SHP77 treated with DMSO at 0.1 percent for 48 hours (cell line): Measurements from ENCODE around the gene TPP1.

Source experiments
- DNase-seq: peaks from one replicate; lab custom pipeline; 2025; lab: John Stamatoyannopoulos, UW

The TPP1 gene

DNA sequence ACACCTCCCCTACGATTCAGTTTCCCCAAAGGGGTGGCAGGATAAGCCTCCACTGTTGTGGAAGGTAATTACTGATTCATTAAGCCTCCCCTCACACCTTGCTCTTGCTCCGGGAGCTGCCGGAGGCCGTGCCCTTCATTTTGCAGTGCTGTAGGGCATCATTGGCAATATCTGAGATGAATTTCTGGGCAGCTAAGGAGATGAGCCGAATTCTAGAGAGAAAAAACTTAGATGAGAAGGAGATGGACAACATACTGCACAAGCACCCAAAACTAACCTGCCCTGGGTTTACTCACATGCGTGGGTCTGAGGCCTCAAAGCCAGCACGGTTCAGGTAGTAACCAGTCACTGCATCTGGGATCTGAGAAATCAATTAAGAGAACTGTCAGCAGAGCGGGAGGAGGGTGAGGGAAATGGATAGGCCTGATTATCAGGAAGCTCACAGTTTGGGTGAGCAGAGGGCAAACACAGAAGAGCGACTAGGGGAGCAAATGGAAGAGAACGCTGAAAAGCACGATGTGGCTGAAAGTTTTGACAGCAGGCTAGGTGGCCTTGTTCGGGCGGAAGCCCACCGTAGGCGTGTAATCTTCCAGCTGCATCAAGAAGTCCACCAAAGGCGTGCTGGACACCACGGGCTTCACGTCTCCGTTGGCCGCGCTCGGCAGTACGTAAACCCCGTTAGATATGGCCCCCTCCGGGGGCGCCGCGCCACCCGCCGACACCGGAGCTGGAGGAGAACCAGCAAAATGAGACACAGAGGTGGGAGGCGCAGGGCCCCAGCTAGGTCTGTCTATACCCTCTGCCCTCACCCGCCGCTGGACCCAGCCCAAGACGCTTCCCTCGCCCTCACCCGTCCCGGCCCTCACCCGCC, 7.9 kb downstream of the TPP1 start:
- no peak for DNase-seq

DNA sequence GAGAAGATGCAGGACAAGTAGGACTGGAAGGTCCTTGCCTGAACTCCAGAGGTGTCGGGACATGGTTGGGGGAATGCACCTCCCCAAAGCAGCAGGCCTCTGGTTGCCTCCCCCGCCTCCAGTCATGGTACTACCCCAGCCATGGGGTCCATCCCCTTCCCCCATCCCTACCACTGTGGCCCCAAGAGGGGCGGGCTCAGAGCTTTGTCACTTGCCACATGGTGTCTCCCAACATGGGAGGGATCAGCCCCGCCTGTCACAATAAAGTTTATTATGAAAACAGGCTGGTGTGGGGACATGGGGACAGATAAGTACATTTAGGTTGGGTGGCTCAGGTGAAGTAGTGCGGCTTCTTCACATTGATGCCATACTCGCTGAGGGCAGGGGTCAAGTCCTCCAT, 8.6 kb downstream of the TPP1 start:
- no peak for DNase-seq

- DNase-seq: no peak
These were observed 9.7 kb downstream of the TPP1 start for GRCh38 chr11:6609502-6610015.

DNA sequence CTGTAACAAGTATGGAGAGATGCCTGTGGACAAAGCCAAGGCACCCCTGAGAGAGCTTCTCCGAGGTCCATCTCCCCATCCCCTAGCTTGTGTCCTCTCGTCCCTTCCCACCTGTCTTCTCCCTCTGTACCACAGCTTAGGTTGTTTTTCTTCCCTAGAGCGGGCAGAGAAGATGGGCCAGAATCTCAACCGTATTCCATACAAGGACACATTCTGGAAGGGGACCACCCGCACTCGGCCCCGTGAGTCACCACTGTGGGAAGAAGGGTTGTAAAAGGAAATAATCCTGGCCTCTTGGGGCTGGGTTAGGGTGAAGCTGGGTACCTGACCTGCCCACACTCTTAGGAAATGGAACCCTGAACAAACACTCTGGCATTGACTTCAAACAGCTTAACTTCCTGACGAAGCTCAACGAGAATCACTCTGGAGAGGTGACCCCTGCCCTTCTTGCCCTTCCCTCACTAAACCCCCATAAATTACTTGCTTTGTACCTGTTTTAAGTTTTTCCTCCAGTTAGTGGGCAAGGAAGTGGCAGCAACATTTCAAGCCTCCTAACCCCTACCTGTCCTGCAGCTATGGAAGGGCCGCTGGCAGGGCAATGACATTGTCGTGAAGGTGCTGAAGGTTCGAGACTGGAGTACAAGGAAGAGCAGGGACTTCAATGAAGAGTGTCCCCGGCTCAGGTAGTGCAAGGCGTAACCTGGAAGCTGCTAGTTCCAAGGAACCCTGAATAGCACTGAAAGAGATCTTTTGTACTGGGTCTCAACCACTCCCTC, 10.3 kb downstream of the TPP1 start:
- no peak for DNase-seq

DNA sequence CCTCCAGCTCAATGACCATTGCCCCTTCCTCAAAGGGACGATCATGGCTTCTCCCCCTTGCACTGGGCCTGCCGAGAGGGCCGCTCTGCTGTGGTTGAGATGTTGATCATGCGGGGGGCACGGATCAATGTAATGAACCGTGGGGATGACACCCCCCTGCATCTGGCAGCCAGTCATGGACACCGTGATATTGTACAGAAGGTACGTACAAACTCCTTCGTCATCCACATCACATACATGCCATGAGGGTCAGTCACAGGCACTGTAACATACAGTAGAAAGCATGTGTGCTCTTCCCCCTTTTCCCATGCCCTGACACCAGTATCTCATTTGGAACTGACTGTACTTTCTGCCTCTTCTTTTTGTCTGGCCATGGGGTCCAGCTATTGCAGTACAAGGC, 11.2 kb downstream of the TPP1 start:
- no peak for DNase-seq

- DNase-seq: no peak
These were observed 11.9 kb downstream of the TPP1 start for GRCh38 chr11:6607190-6607795.

- DNase-seq: no peak
These were observed 12.6 kb downstream of the TPP1 start for GRCh38 chr11:6606471-6607189.

DNA sequence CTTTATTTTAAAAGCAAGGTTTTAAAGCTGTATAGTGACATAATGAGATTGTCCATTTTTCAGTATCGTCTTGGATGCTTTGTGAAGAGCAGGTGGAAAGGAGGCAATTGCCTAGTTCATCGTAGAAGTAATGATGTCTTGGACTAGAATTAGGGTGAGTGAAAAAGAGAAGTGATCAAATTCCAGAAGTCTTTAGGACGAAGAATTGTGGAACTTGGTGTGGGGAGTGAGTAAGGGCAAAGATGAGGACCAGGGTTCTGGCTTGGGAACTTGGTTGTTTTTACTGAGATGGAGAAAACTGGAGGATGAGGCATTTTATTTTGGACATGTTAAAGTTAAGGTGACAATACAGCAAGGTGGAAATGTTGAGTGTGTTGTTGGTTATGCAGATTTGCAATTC, 14.4 kb downstream of the TPP1 start:
- no peak for DNase-seq

DNA sequence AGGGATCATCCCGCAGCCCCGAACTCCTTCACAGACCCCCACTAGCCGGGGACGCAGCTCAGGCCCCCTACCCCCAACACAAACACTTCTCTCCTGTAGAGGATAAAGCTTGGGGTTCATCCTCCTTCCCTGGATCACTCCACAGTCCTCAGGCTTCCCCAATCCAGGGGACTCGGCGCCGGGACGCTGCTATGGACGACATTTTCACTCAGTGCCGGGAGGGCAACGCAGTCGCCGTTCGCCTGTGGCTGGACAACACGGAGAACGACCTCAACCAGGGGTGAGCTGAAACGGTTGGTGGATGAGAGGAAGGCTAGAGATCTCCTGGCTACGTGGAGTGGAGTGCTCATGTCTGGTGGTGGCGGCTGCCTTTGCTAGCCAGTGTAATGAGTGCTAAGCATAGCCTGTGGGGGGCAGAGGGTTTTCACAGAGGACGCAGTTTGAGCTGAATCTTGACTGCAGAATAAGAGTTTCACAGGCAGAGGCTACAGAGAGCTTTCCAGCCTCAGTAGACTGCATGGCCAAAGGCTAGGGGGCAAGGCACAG, 15.1 kb downstream of the TPP1 start:
- DNase-seq: peak; percentile 2

DNA sequence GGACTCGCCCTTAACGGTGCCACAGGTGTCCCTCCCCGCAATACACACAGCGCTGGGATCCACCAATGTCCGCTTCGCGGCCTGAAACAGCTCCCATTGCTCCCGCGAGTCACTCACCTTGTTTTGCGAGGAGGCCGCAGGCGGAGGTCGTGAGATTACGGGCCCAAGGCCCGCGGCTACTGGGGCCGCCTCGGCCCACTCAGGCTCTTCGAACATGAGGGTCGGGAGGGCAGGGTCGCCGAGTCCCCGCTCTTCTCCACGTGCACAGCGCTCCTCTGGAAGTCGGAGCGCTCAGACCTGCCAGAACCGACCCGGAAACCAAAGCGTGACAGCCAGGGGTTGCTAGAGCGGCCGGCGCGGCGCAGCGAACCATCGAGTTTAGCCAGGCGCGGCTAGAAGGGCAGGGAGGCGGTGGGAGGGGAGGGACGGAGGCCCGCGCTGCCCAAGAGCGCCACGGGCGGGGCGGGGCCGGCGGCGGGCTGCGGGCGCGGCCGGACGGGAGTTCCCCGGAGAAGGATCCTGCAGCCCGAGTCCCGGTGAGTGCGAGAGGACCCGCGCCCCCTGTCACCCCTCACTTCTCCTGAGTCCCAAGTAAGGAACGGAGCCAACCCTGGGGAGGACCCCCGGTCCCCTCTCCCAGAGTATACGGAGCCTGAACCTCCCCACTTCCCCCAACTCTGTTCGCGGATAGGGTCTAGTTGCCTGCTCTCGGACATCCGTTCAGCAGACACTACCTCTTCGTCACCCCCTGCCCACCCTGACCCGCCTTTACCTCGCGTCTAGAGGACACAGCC, 15.7 kb downstream of the TPP1 start, which contains the start of the genes ILK and RRP8:
TSS of gene ILK (plus strand) at position 488 of the 794 bp plus-strand sequence. CDS start 498 bp downstream, outside the sequence.
TSS of gene RRP8 (minus strand) at position 330 of the 794 bp plus-strand sequence. CDS start at position 216, 114 bp downstream.
- DNase-seq: peak; percentile 13

DNA sequence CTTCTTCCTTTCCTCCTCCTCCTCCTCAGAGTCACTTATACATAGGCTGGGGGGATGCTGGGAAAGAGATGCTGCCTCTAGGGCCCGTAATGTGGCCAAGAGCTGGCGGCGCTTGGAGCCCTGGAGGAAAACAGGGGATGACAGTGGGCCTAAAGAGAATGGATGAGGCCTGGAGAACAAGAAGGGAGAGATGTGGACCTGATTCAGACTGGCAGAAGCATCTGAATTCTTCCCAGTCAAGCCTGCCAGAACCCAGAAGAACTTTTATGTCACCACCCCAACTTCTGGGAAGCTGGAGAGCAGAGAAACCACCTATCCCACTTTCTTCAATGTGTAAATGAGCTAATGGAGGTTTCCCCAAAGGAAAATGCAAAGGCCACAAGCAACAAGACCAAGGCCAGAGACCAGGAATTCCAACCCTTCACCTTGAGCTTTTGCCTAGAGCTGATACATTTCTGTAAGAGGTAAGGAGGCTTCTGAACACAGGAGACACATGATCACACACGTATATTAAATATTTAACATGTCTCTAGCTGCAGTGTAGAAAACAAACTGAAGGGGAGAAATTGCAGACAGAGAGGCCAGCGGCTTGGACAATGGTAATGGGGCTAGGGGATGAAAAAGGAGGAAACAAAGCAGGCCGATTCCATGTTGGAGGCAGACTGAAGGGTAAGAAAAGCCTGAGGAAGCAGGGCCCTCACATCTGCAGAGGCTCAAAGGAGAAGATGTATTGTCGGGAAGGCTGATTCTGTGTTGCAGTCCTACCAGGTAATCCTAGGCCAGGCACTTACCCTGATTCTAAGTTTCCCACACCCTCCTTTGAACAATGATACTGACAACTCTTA, 16.9 kb downstream of the TPP1 start:
- no peak for DNase-seq

DNA sequence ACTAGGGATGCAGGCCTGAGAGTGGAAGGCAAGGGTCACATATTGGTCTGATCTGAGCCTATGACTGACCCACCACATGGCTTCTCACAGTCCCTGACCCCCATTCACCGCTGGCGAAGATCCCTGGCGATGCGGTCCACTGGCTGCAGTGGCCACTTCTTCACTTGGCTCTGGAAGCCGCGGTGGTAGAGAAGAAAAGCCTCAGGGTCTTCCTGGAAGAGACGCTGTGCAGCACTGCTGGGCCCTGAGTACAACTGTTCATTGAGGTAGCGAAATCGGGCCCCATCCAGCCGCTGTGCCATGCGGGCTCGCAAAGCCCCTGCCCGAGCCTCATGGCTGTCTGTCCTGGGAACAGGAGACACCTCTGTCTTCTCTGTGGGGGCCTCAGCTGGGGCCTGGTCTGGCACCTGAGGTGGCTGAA, 18.2 kb downstream of the TPP1 start:
- no peak for DNase-seq

DNA sequence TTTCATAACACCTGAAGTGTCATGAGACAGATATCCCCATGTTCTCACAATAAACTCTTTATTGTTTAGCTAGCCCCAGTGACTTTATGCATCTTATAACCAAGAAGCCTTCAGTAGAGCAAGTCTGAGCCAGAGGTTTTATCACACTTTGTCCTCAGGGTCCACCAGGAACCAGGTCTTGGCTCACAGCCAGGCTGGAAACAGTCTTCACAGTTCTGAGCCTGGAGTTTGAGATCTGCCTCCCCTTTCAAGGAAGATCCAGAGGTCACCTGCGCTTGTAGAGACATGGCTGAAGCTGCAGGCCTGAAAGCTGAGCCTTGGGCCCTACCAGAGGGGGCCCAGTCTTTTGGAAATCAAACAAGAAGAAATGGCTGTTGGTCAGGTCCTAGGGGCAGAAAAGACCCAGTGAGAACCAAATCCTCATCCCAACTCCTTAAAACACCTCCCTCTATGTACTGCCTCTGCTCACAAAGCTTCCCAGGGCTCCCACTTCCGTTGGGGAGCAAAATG, 19.3 kb downstream of the TPP1 start:
- DNase-seq: no peak

- DNase-seq: no peak
These were observed 19.8 kb downstream of the TPP1 start for GRCh38 chr11:6599449-6599848.

- DNase-seq: no peak
These were observed 20.7 kb downstream of the TPP1 start for GRCh38 chr11:6598555-6598954.

DNA sequence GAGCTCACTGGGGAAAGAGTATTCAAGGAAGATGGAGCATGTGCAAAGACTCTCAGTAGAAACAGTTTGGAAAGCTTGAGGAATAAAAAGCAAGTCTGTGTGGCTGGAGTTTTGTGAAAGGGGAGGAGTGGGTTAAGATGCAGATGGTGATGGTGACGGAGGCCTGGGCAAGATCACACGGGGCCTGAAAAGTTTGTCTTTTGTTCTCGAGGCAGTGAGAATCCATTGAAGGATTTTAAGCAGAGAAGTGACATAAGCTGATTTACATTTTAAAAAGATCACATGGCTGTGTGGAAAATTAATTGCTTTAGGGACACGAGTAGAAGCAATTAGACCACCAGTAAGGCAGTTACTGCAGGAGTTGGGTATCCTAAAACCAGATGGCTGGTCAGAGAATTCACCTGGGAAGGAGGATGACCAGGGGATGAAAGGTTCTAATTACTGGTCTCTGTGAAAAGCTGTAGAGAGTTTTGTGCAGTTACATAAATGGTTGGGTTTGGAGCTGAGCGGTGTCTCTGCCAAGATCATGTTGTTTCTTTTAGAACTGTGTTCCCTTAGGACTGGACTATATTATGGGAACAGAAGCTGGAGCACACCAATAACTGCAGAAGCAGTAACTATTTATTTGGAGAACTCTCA, 22.9 kb downstream of the TPP1 start:
- DNase-seq: no peak

DNA sequence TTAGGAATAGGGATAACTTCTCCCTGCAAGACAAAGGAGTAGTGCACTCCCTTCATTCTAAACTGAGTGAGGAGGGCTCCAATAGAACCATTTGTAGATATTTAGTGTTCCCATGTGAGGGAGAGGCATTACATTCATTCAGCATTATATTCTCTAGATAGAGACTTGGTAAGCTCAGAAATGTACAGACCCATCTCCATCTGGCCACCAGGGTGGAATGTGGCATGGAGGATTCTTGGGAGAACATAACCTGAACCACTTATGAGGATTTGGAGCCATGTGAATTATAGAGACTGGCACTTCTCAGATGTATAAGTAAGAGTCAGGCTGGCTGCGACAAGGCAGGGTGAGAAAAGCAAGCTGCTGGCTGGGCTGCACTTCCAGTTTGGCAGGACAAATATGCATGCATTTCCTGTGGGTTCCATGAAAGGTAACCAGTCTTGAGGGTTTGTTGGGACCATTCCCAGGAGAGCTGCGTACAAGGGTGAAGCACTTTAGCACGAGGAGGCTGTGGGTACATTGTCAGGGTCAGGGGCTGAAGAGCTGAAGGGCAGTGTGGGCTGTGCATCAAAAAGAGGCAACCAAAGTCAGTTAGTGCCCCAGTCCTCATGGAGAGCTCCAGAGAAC, 25.0 kb downstream of the TPP1 start:
- no peak for DNase-seq

- DNase-seq: no peak
These were observed 31.2 kb downstream of the TPP1 start for GRCh38 chr11:6588018-6588417.
